HEK293 (cell line): ENCODE results near the gene RHBDD2.

Experiments used
- CTCF ChIA-PET: fragments of 350-600 bp; formaldehyde crosslinking; extraction: SDS; loops from one replicate; lab custom pipeline; 2021; ENCODE audit warnings: antibody characterized with exemption; lab: Yijun Ruan, JAX
- POLR2A ChIA-PET: fragments of 300-600 bp; formaldehyde crosslinking; extraction: SDS; loops from one replicate; lab custom pipeline; 2020; ENCODE audit warnings: antibody characterized with exemption, inconsistent platforms; lab: Yijun Ruan, JAX
- H3K27ac ChIP-seq: fragments of 200-500 bp; sonication (Bioruptor generic); 2 replicates; pipeline ENCODE4 v1.5.1; 2014; ENCODE audit warnings: low read depth, low read length, control low read depth, inconsistent platforms; ENCODE audit errors: extremely low read depth
- H3K36me3 ChIP-seq, 2 experiments: fragments of 200-500 bp in 1 of 2; sonication (Bioruptor generic) in 1 of 2; 1 replicate in 1 of 2; 2 replicates in 1 of 2; pipeline ENCODE4 v1.5.1; 2014 to 2017; ENCODE audit warnings: inconsistent platforms in 2 of 2, low read length in 2 of 2; ENCODE audit not compliant: control insufficient read depth in 2 of 2, insufficient read depth in 1 of 2
- H3K4me1 ChIP-seq: fragments of 200-500 bp; sonication (Bioruptor generic); 2 replicates; pipeline ENCODE4 v1.5.1; 2014; ENCODE audit warnings: mild to moderate bottlenecking, low read length, inconsistent platforms; ENCODE audit not compliant: control insufficient read depth, insufficient read depth
- H3K4me3 ChIP-seq: 2 replicates; pipeline ENCODE4 v1.5.1; 2011; ENCODE audit warnings: low read depth, mild to moderate bottlenecking, control low read depth, low read length, moderate library complexity
- H3K9me3 ChIP-seq: fragments of 200-500 bp; sonication (Bioruptor generic); 2 replicates; pipeline ENCODE4 v1.5.1; 2014; ENCODE audit warnings: low read depth, low read length, inconsistent platforms; ENCODE audit not compliant: control insufficient read depth, insufficient read depth
- GLIS1 ChIP-seq: fragments of 450-650 bp; formaldehyde crosslinking; IDR thresholded peaks from 2 replicates; pipeline ENCODE4 v1.5.1; 2016; ENCODE audit warnings: missing biosample characterization, missing genetic modification characterization
- GLIS2 ChIP-seq: fragments of 450-650 bp; formaldehyde crosslinking; IDR thresholded peaks from 2 replicates; pipeline ENCODE4 v1.5.1; 2016; ENCODE audit warnings: missing biosample characterization, missing genetic modification characterization
- IKZF3 ChIP-seq: fragments of 450-650 bp; IDR thresholded peaks from 2 replicates; pipeline ENCODE4 v1.5.0; 2018; ENCODE audit warnings: missing biosample characterization, mild to moderate bottlenecking, missing genetic modification characterization, moderate library complexity
- KLF1 ChIP-seq: fragments of 450-650 bp; formaldehyde crosslinking; IDR thresholded peaks from 2 replicates; pipeline ENCODE4 v1.5.1; 2016; ENCODE audit warnings: missing biosample characterization, missing genetic modification characterization
- KLF10 ChIP-seq: fragments of 450-650 bp; IDR thresholded peaks from 2 replicates; pipeline ENCODE4 v1.5.1; 2018; ENCODE audit warnings: missing biosample characterization, mild to moderate bottlenecking, missing genetic modification characterization
- PRDM6 ChIP-seq: fragments of 450-650 bp; formaldehyde crosslinking; IDR thresholded peaks from 2 replicates; pipeline ENCODE4 v1.5.1; 2017; ENCODE audit warnings: missing biosample characterization, missing genetic modification characterization
- SCRT2 ChIP-seq: fragments of 450-650 bp; formaldehyde crosslinking; IDR thresholded peaks from 2 replicates; pipeline ENCODE4 v1.5.1; 2016; ENCODE audit warnings: missing biosample characterization, missing genetic modification characterization
- SP7 ChIP-seq: fragments of 450-650 bp; formaldehyde crosslinking; IDR thresholded peaks from 2 replicates; pipeline ENCODE4 v1.5.1; 2016; ENCODE audit warnings: missing biosample characterization, missing genetic modification characterization
- TRIM28 ChIP-seq: IDR thresholded peaks from 2 replicates; pipeline ENCODE4 v1.6.1; 2011; ENCODE audit warnings: low read length, control low read depth, borderline replicate concordance
- ZBTB21 ChIP-seq: fragments of 450-650 bp; formaldehyde crosslinking; IDR thresholded peaks from 2 replicates; pipeline ENCODE4 v1.5.1; 2017; ENCODE audit warnings: missing biosample characterization, missing genetic modification characterization
- ZBTB6 ChIP-seq: fragments of 450-650 bp; formaldehyde crosslinking; IDR thresholded peaks from 2 replicates; pipeline ENCODE4 v1.5.1; 2017; ENCODE audit warnings: missing biosample characterization, missing genetic modification characterization
- ZNF121 ChIP-seq: fragments of 450-650 bp; formaldehyde crosslinking; IDR thresholded peaks from 2 replicates; pipeline ENCODE4 v1.5.1; 2016; ENCODE audit warnings: missing biosample characterization, missing genetic modification characterization
- ZNF157 ChIP-seq: fragments of 450-650 bp; formaldehyde crosslinking; IDR thresholded peaks from 2 replicates; pipeline ENCODE4 v1.5.1; 2016; ENCODE audit warnings: missing biosample characterization, missing genetic modification characterization
- ZNF302 ChIP-seq: fragments of 450-650 bp; formaldehyde crosslinking; IDR thresholded peaks from 2 replicates; pipeline ENCODE4 v1.5.1; 2016; ENCODE audit warnings: missing biosample characterization, missing genetic modification characterization, low read depth
- ZNF362 ChIP-seq: fragments of 450-650 bp; formaldehyde crosslinking; IDR thresholded peaks from 2 replicates; pipeline ENCODE4 v1.5.1; 2016; ENCODE audit warnings: missing biosample characterization, missing genetic modification characterization
- ZNF366 ChIP-seq: fragments of 450-650 bp; formaldehyde crosslinking; conservative IDR thresholded peaks from 2 replicates; pipeline ENCODE4 v1.5.1; 2016; ENCODE audit warnings: missing biosample characterization, missing genetic modification characterization
- ZNF391 ChIP-seq: fragments of 450-650 bp; formaldehyde crosslinking; IDR thresholded peaks from 2 replicates; pipeline ENCODE4 v1.5.1; 2016; ENCODE audit warnings: low read depth, missing biosample characterization, missing genetic modification characterization, borderline replicate concordance
- ZNF530 ChIP-seq: fragments of 450-650 bp; formaldehyde crosslinking; IDR thresholded peaks from 2 replicates; pipeline ENCODE4 v1.5.1; 2016; ENCODE audit warnings: low read depth, missing biosample characterization, missing genetic modification characterization
- ZNF600 ChIP-seq: fragments of 450-650 bp; formaldehyde crosslinking; IDR thresholded peaks from 2 replicates; pipeline ENCODE4 v1.5.1; 2016; ENCODE audit warnings: missing biosample characterization, missing genetic modification characterization
- ZNF629 ChIP-seq: fragments of 450-650 bp; formaldehyde crosslinking; IDR thresholded peaks from 2 replicates; pipeline ENCODE4 v1.5.1; 2017; ENCODE audit warnings: missing biosample characterization, missing genetic modification characterization
- ZNF658 ChIP-seq: fragments of 450-650 bp; formaldehyde crosslinking; IDR thresholded peaks from 2 replicates; pipeline ENCODE4; 2016; ENCODE audit warnings: missing biosample characterization, missing genetic modification characterization
- ZNF660 ChIP-seq: fragments of 450-650 bp; IDR thresholded peaks from 2 replicates; pipeline ENCODE4 v1.5.1; 2018; ENCODE audit warnings: missing biosample characterization, mild to moderate bottlenecking, missing genetic modification characterization
- ZNF692 ChIP-seq: fragments of 450-650 bp; formaldehyde crosslinking; IDR thresholded peaks from 2 replicates; pipeline ENCODE4 v1.5.1; 2016; ENCODE audit warnings: missing biosample characterization, missing genetic modification characterization
- ZNF843 ChIP-seq: fragments of 450-650 bp; formaldehyde crosslinking; IDR thresholded peaks from 2 replicates; pipeline ENCODE4 v1.5.1; 2016; ENCODE audit warnings: missing biosample characterization, missing genetic modification characterization

RHBDD2 gene

GRCh38 chr7:75876126-75876881 is 2.5 kb upstream of the RHBDD2 start:
- Histone ChIP-seq H3K36me3 (peaks cover 6 to 12% of the 10 kb centered on the region in 2 experiments; a peak in 2 of 3 replicates), H3K9me3 (no peaks in the 10 kb centered on the region), H3K4me3 (no peak overlapping the region), H3K4me1 (no peaks in the 10 kb centered on the region; the same call in 1 of the 2 replicates), H3K27ac (no peak overlapping the region)
- CTCF ChIA-PET = interaction anchor here (0.6 to 3.6 kb wide), 5 partner anchors 9 to 147 kb away, joined by 3 to 16 read pairs (median 6); partner anchors contain the start of gene POR
- TF ChIP-seq ZNF121 (tag by site-specific recombination) = peak; percentile 80
- TF ChIP-seq ZNF157 (tag by site-specific recombination) = no peak
- POLR2A ChIA-PET = no interaction called here

GRCh38 chr7:75878312-75878768 is 494 bp upstream of the RHBDD2 start:
- POLR2A ChIA-PET = interaction anchor here (0.6 to 1.2 kb wide), 5 partner anchors 37 to 259 kb away, joined by 3 to 7 read pairs (median 4); no protein-coding TSS in a partner anchor
- Histone ChIP-seq H3K4me3 (peak overlapping the region; percentile 29), H3K36me3 (peaks cover 11 to 32% of the 10 kb centered on the region in 2 experiments; a peak in 2 of 3 replicates), H3K4me1 (no peaks in the 10 kb centered on the region; the same call in 1 of the 2 replicates), H3K27ac (no peak overlapping the region; the same call in 1 of the 2 replicates), H3K9me3 (no peaks in the 10 kb centered on the region)
- CTCF ChIA-PET = interaction anchor here (0.8 to 3.6 kb wide), 2 partner anchors 9 to 11 kb away, joined by 8 to 16 read pairs; no protein-coding TSS in a partner anchor
- TF ChIP-seq SCRT2 = 0 out of 2 replicates have a peak, but pooled peaks have one; percentile 39
- no peak for TF ChIP-seq ZNF302 (tag by site-specific recombination)
- 0 out of 2 replicates have a peak, but pooled peaks have one; percentile 30 for TF ChIP-seq ZNF600 (tag by site-specific recombination)
- no peak for TF ChIP-seq ZNF530
- no peak for TF ChIP-seq KLF10 (tag by site-specific recombination)
- 0 out of 2 replicates have a peak, but pooled peaks have one; percentile 16 for TF ChIP-seq ZNF366
- TF ChIP-seq IKZF3 (tag by site-specific recombination) = no peak

- no peaks in the 10 kb centered on the region for H3K9me3 ChIP-seq
- ChIA-PET CTCF (interaction anchor here (0.7 kb wide), 1 partner anchor 325 kb away, joined by 4 read pairs; no protein-coding TSS in a partner anchor), POLR2A (interaction anchor here (0.6 to 1.3 kb wide), 3 partner anchors 26 to 46 kb away, joined by 3 to 6 read pairs (median 4); no protein-coding TSS in a partner anchor)
- H3K36me3 ChIP-seq = peaks cover 25 to 46% of the 10 kb centered on the region in 2 experiments
- H3K4me3 ChIP-seq = peak overlapping the region; percentile 67
- peak overlapping the region; percentile 94; the same call in 1 of the 2 replicates for H3K27ac ChIP-seq
- H3K4me1 ChIP-seq = no peaks in the 10 kb centered on the region; the same call in 1 of the 2 replicates
- TF ChIP-seq ZNF692 (tag by site-specific recombination) (peak; percentile 47; the same call in 1 of the 2 replicates), GLIS1 (peak; percentile 51; the same call in 1 of the 2 replicates), ZBTB21 (tag by site-specific recombination) (peak; percentile 93), ZNF658 (tag by site-specific recombination) (no peak), TRIM28 (0 out of 2 replicates have a peak, but pooled peaks have one; percentile 32), ZNF362 (peak; percentile 60; the same call in 1 of the 2 replicates), SP7 (tag by site-specific recombination) (peak; percentile 58; the same call in 1 of the 2 replicates), ZNF629 (tag by site-specific recombination) (peak; percentile 96), ZBTB6 (tag by site-specific recombination) (0 out of 2 replicates have a peak, but pooled peaks have one; percentile 33), ZNF843 (tag by site-specific recombination) (peak; percentile 60; the same call in 1 of the 2 replicates), ZNF391 (tag by site-specific recombination) (0 out of 2 replicates have a peak, but pooled peaks have one; percentile 29), PRDM6 (peak; percentile 65), KLF1 (tag by site-specific recombination) (no peak), GLIS2 (tag by site-specific recombination) (no peak), ZNF660 (peak; percentile 44; the same call in 1 of the 2 replicates)
Observed at GRCh38 chr7:75879771-75880184, 944 bp downstream of the RHBDD2 start.
